ENCODE measurements around the gene ZNF787.

GRCh38 chr19:56153507-56153906, 32.4 kb upstream of the ZNF787 start:
- TF ChIP-seq CTCF (conservative IDR thresholded peaks at IDR 0.05; ENCODE audit: low read depth, low read length) (no peak), EZH2phosphoT487 (IDR thresholded peaks at IDR 0.05; ENCODE audit: borderline replicate concordance, low read length) (no peak), EZH2 (IDR thresholded peaks at IDR 0.05; ENCODE audit: low read length, unreplicated experiment) (no peak)

All from PC-3 (cell line).